HG03159 (cell line): ENCODE results near the gene XPA.
A peak's percentile ranks its signal among the peaks of the same experiment; 100 is the strongest.
"Not testable (repeated sequence)": the region's sequence is repeated elsewhere in the genome, so short reads cannot be mapped to it uniquely, and the experiment has no call there.

Source experiments
- ATAC-seq: cut with Tn5 transposase; IDR thresholded peaks from one replicate; pipeline ENCODE4 v1.9.1; 2021; ENCODE audit warnings: mild to moderate bottlenecking, moderate library complexity; ENCODE audit not compliant: unreplicated experiment

XPA gene

GRCh38 chr9:97696803-97697601 is at the start of gene XPA:
Gene XPA (minus strand): TSS chr9:97697340. CDS start chr9:97697292, 48 bp downstream.
- peak; percentile 86 for ATAC-seq

- no peak for ATAC-seq
These were observed 47.9 kb upstream of the XPA start for GRCh38 chr9:97744710-97745708.

- not testable (repeated sequence) for ATAC-seq
These were observed 46.9 kb upstream of the XPA start for GRCh38 chr9:97744025-97744424.

GRCh38 chr9:97742545-97742944 is 45.4 kb upstream of the XPA start:
- no peak for ATAC-seq

GRCh38 chr9:97741947-97742346 is 44.8 kb upstream of the XPA start:
- no peak for ATAC-seq

- ATAC-seq = no peak
These were observed 44.0 kb upstream of the XPA start for GRCh38 chr9:97740848-97741821.

GRCh38 chr9:97737429-97737828 is 40.3 kb upstream of the XPA start:
- no peak for ATAC-seq

GRCh38 chr9:97735070-97735600 is 38.0 kb upstream of the XPA start:
- no peak for ATAC-seq

- ATAC-seq = no peak
These were observed 29.6 kb upstream of the XPA start for GRCh38 chr9:97726716-97727115.

GRCh38 chr9:97723819-97724218 is 26.7 kb upstream of the XPA start:
- no peak for ATAC-seq

- no peak for ATAC-seq
These were observed 25.2 kb upstream of the XPA start for GRCh38 chr9:97722331-97722730.

- ATAC-seq = no peak
These were observed 24.3 kb upstream of the XPA start for GRCh38 chr9:97721396-97721795.

GRCh38 chr9:97717866-97718265 is 20.7 kb upstream of the XPA start:
- no peak for ATAC-seq

- ATAC-seq = no peak
These were observed 17.3 kb upstream of the XPA start for GRCh38 chr9:97714435-97714834.

GRCh38 chr9:97711223-97711626 is 14.1 kb upstream of the XPA start:
- no peak for ATAC-seq

- peak; percentile 53 for ATAC-seq
These were observed 13.4 kb upstream of the XPA start for GRCh38 chr9:97710356-97711222.

GRCh38 chr9:97706246-97706645 is 9.1 kb upstream of the XPA start:
- no peak for ATAC-seq

- ATAC-seq = no peak
These were observed 8.3 kb upstream of the XPA start for GRCh38 chr9:97705354-97705950.

GRCh38 chr9:97704851-97705250 is 7.7 kb upstream of the XPA start:
- ATAC-seq = no peak
